PC-3 (cell line): ENCODE results near the gene CKS1B. TPM values are rescaled to one million over a fixed set of nuclear protein-coding genes. Genes with fewer than 3 reads are reported as not detected.

ENCODE experiments used
- ATAC-seq: fragments of 200-7000 bp; cut with Tn5 transposase; 2 replicates; pipeline ENCODE4 v1.9.1; 2020; ENCODE audit warnings: mild to moderate bottlenecking, moderate library complexity
- BruUV-seq: library from RNA; stranded (reverse); fragments of 400-500 nt; replicated peaks from 2 replicates; lab custom pipeline; 2021; lab: Mats Ljungman, UMichigan
- CTCF ChIA-PET: fragments of 300-600 bp; sonication (Branson Sonifier 250); formaldehyde crosslinking; loops from one replicate; lab custom pipeline; 2022; ENCODE audit warnings: antibody characterized with exemption; lab: Charles Lee
- POLR2A ChIA-PET: fragments of 300-600 bp; sonication (Branson Sonifier 250); formaldehyde crosslinking; loops from one replicate; lab custom pipeline; 2022; ENCODE audit warnings: antibody characterized with exemption; ENCODE audit not compliant: unreplicated experiment; lab: Charles Lee
- DNase-seq: peaks from one replicate; pipeline ENCODE4 v3.0.0-alpha.2; 2015
- H2AFZ ChIP-seq: fragments of 300-600 bp; sonication (generic); 2 replicates; pipeline ENCODE4 v1.6.0; 2016; ENCODE audit warnings: antibody characterized with exemption, low read length
- H3F3A ChIP-seq: fragments of 300-600 bp; sonication (generic); one replicate; pipeline ENCODE4 v1.6.0; 2017; ENCODE audit warnings: antibody characterized with exemption, low read length, control low read depth, mild to moderate bottlenecking; ENCODE audit not compliant: unreplicated experiment
- H3K27ac ChIP-seq: fragments of 300-600 bp; sonication (generic); 2 replicates; pipeline ENCODE4 v1.5.1; 2016; ENCODE audit warnings: mild to moderate bottlenecking, low read length
- H3K27me3 ChIP-seq: fragments of 300-600 bp; sonication (generic); 2 replicates; pipeline ENCODE4 v1.6.1; 2016; ENCODE audit warnings: low read length, mixed read lengths
- H3K36me3 ChIP-seq: fragments of 300-600 bp; sonication (generic); 2 replicates; pipeline ENCODE4 v1.6.1; 2016; ENCODE audit warnings: low read depth, mixed run types, low read length, mixed read lengths
- H3K4me1 ChIP-seq: fragments of 300-600 bp; sonication (generic); 2 replicates; pipeline ENCODE4 v1.5.1; 2016; ENCODE audit warnings: low read length; ENCODE audit not compliant: insufficient read depth
- H3K4me2 ChIP-seq: fragments of 300-600 bp; sonication (generic); 2 replicates; pipeline ENCODE4 v1.6.0; 2016; ENCODE audit warnings: low read length
- H3K4me3 ChIP-seq: fragments of 300-600 bp; sonication (generic); 2 replicates; pipeline ENCODE4 v1.5.1; 2016; ENCODE audit warnings: mild to moderate bottlenecking, low read length, mixed read lengths
- H3K79me2 ChIP-seq: fragments of 300-600 bp; sonication (generic); 2 replicates; pipeline ENCODE4 v1.6.1; 2017; ENCODE audit warnings: low read length, mixed read lengths
- H3K9ac ChIP-seq: fragments of 300-600 bp; sonication (generic); 2 replicates; pipeline ENCODE4 v1.6.0; 2016; ENCODE audit warnings: mild to moderate bottlenecking, low read length
- H3K9me2 ChIP-seq: fragments of 300-600 bp; sonication (generic); replicated peaks from 2 replicates; pipeline ENCODE4 v1.6.1; 2016; ENCODE audit warnings: mixed run types, low read length, mixed read lengths
- H3K9me3 ChIP-seq: fragments of 300-600 bp; sonication (generic); 2 replicates; pipeline ENCODE4 v1.6.1; 2016; ENCODE audit warnings: low read length, mixed read lengths
- H4K20me1 ChIP-seq: fragments of 300-600 bp; sonication (generic); 2 replicates; pipeline ENCODE4 v1.6.1; 2016; ENCODE audit warnings: low read length, mixed read lengths
- CTCF ChIP-seq: fragments of 300-600 bp; sonication (generic); conservative IDR thresholded peaks from 2 replicates; pipeline ENCODE4 v1.5.1; 2017; ENCODE audit warnings: antibody characterized with exemption, low read depth, mild to moderate bottlenecking, low read length
- EZH2 ChIP-seq: fragments of 300-600 bp; sonication (generic); IDR thresholded peaks from one replicate; pipeline ENCODE4 v1.6.1; 2017; ENCODE audit warnings: antibody characterized with exemption, mild to moderate bottlenecking, low read length; ENCODE audit not compliant: unreplicated experiment
- EZH2phosphoT487 ChIP-seq: fragments of 300-600 bp; sonication (generic); IDR thresholded peaks from 2 replicates; pipeline ENCODE4 v1.6.1; 2018; ENCODE audit warnings: mild to moderate bottlenecking, antibody characterized with exemption, low read length, borderline replicate concordance
- intact Hi-C: fragments of 100-400 bp; cut with micrococcal nuclease; formaldehyde crosslinking; loops from 2 replicates; pipeline ENCODE4 v1.9.0; 2023
- total RNA-seq: library from RNA; depleted of rRNA; stranded (reverse); fragments of >200 nt; gene quantifications from 2 replicates; pipeline ENCODE4 v1.2.3, GENCODE V29; 2014

CKS1B gene
- total RNA-seq, 1 experiment from 2014 or later, result 390 TPM

DNA sequence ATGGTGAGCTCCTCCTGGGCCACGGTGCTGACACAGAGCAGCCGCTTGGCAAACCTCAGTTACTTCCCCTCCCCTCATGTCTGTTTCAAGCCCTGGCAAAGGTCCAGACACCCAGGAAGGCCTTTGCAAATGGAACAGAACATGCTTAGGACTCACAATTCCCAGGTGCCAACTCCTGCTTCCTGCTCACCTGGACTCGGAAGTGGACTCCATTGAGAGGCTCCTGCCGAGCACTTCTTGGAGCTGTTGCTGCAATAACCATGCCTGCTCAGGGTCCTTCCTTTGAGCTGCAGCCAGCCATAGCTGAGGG, 48.4 kb downstream of the CKS1B start:
- Histone ChIP-seq H3K36me3 (no peaks in the 10 kb centered on the region), H3K9me3 (no peaks in the 10 kb centered on the region), H3K9ac (no peak overlapping the region), H4K20me1 (no peaks in the 10 kb centered on the region), H3K27ac (no peak overlapping the region), H3K27me3 (no peaks in the 10 kb centered on the region), H3K4me2 (no peak overlapping the region), H3K9me2 (no peaks in the 10 kb centered on the region), H3K4me3 (no peak overlapping the region), H3K79me2 (no peaks in the 10 kb centered on the region), H3F3A (no peaks in the 10 kb centered on the region), H3K4me1 (peaks cover 15% of the 10 kb centered on the region), H2AFZ (no peak overlapping the region)
- ATAC-seq, result no peak
- no peak for TF ChIP-seq EZH2
- TF ChIP-seq CTCF, result no peak
- no peak for TF ChIP-seq EZH2phosphoT487
- DNase-seq, result peak; percentile 29
- ChIA-PET POLR2A (no interaction called here), CTCF (no interaction called here)
- no TSS peak for BruUV-seq
- intact Hi-C loops, result no loop called here

- Histone ChIP-seq H3K27ac (no peak overlapping the region), H4K20me1 (no peaks in the 10 kb centered on the region), H3K36me3 (no peaks in the 10 kb centered on the region), H3K4me2 (no peak overlapping the region), H3K79me2 (no peaks in the 10 kb centered on the region), H3K9me2 (no peaks in the 10 kb centered on the region), H3F3A (no peaks in the 10 kb centered on the region), H2AFZ (no peak overlapping the region), H3K27me3 (no peaks in the 10 kb centered on the region), H3K4me1 (peaks cover 8% of the 10 kb centered on the region), H3K9me3 (no peaks in the 10 kb centered on the region), H3K9ac (no peak overlapping the region), H3K4me3 (no peak overlapping the region)
- DNase-seq (no peak), ATAC-seq (no peak)
- POLR2A ChIA-PET, result no interaction called here
- no TSS peak for BruUV-seq
- intact Hi-C loops, result no loop called here
- TF ChIP-seq EZH2phosphoT487, result no peak
- TF ChIP-seq EZH2, result no peak
- TF ChIP-seq CTCF, result no peak
- CTCF ChIA-PET, result no interaction called here
These were observed 49.1 kb downstream of the CKS1B start for GRCh38 chr1:155023627-155024026.

GRCh38 chr1:155024315-155024714, 49.8 kb downstream of the CKS1B start:
- Histone ChIP-seq H4K20me1 (no peaks in the 10 kb centered on the region), H3K4me1 (peaks cover 7% of the 10 kb centered on the region), H3K9me2 (no peaks in the 10 kb centered on the region), H3F3A (no peaks in the 10 kb centered on the region), H3K27ac (no peak overlapping the region), H3K36me3 (no peaks in the 10 kb centered on the region), H3K27me3 (no peaks in the 10 kb centered on the region), H3K4me2 (no peak overlapping the region), H2AFZ (no peak overlapping the region), H3K79me2 (no peaks in the 10 kb centered on the region), H3K9ac (no peak overlapping the region), H3K9me3 (no peaks in the 10 kb centered on the region), H3K4me3 (no peak overlapping the region)
- CTCF ChIA-PET, result no interaction called here
- intact Hi-C loops, result no loop called here
- BruUV-seq, result no TSS peak
- ATAC-seq (no peak), DNase-seq (no peak)
- TF ChIP-seq EZH2 (no peak), CTCF (no peak), EZH2phosphoT487 (no peak)
- POLR2A ChIA-PET, result no interaction called here
